ENCODE measurements around the gene TTC3. TPM values are rescaled to one million over a fixed set of nuclear protein-coding genes. Genes with fewer than 3 reads are reported as not detected.

TTC3 gene
- total and polyA plus RNA-seq, 2 donors (not counting 1 experiment from before 2014, with no cell fraction given): 42.0 to 163 TPM

DNA sequence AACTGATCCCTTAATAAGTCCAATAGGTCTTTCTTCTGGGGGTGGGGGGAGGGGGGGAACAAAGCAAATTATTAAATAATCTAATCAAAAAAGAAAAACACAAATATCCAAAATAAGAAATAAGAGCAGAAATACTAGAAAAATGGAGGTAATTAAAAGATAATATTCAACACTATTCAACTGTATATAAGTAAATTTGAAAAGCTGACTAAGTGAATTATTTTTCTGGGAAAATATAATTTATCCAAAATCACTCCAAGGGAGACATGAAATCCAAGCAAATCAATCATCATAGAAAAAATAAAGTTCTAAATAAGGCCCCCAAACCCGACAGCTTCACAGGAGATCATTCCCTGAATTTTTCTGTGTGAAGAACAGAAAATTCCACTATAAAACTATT is 175.2 kb downstream of the TTC3 start:
- H3K4me3 Mint-ChIP-seq: no peak overlapping the region
- H3K27ac Mint-ChIP-seq: no peak overlapping the region
- CTCF ChIA-PET: no interaction called here

GRCh38 chr21:37249112-37249904 is 176.3 kb downstream of the TTC3 start:
- H3K4me1 Mint-ChIP-seq: peaks cover 38% of the 10 kb centered on the region
- POLR2A ChIA-PET: no interaction called here
- peaks cover 0 to 9% of the 10 kb centered on the region in 2 donors for H3K4me1 ChIP-seq (ENCODE audit: control insufficient read depth in 2 of 2, insufficient read depth in 2 of 2, low read length in 2 of 2)
- H3K4me3 ChIP-seq (ENCODE audit: control extremely low read depth in 1 of 5, extremely low read depth in 1 of 5, insufficient read depth in 1 of 5, low read depth in 2 of 5, low read length in 4 of 5): no peak overlapping the region
- H3K27me3 Mint-ChIP-seq: no peaks in the 10 kb centered on the region
- H3K79me2 ChIP-seq (ENCODE audit: control insufficient read depth, insufficient read depth, low read length): peaks cover 100% of the 10 kb centered on the region
- H3K27me3 ChIP-seq (replicated peaks in 1 of 4; ENCODE audit: control extremely low read depth in 1 of 4, control insufficient read depth in 3 of 4, insufficient read depth in 4 of 4, low read length in 3 of 4): no peaks in the 10 kb centered on the region
- no peak for TF ChIP-seq EZH2 (IDR thresholded peaks at IDR 0.05; ENCODE audit: borderline replicate concordance, insufficient read depth, low read depth, low read length, poor library complexity, severe bottlenecking)
- TF ChIP-seq, protein P1, sequence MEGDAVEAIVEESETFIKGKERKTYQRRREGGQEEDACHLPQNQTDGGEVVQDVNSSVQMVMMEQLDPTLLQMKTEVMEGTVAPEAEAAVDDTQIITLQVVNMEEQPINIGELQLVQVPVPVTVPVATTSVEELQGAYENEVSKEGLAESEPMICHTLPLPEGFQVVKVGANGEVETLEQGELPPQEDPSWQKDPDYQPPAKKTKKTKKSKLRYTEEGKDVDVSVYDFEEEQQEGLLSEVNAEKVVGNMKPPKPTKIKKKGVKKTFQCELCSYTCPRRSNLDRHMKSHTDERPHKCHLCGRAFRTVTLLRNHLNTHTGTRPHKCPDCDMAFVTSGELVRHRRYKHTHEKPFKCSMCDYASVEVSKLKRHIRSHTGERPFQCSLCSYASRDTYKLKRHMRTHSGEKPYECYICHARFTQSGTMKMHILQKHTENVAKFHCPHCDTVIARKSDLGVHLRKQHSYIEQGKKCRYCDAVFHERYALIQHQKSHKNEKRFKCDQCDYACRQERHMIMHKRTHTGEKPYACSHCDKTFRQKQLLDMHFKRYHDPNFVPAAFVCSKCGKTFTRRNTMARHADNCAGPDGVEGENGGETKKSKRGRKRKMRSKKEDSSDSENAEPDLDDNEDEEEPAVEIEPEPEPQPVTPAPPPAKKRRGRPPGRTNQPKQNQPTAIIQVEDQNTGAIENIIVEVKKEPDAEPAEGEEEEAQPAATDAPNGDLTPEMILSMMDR (IDR thresholded peaks at IDR 0.05): no peak
- H4K20me1 ChIP-seq (ENCODE audit: control insufficient read depth, insufficient read depth, low read length, poor library complexity, severe bottlenecking): peaks cover 71% of the 10 kb centered on the region
- DNase-seq (no peak), ATAC-seq (ENCODE audit: low read depth) (no peak)
- H3K9me3 Mint-ChIP-seq (ENCODE audit: insufficient read depth): no peaks in the 10 kb centered on the region
- no peak overlapping the region for H3K4me2 ChIP-seq (replicated peaks; ENCODE audit: low read depth, low read length, poor library complexity, severe bottlenecking)
- no peak overlapping the region for H3K9ac ChIP-seq (ENCODE audit: low read length)
- no peak overlapping the region for H3K27ac ChIP-seq (ENCODE audit: low read length in 2 of 2)
- no peaks in the 10 kb centered on the region for H3K9me3 ChIP-seq (ENCODE audit: control extremely low read depth in 1 of 3, control insufficient read depth in 2 of 3, insufficient read depth in 1 of 3, low read length in 2 of 3)
- no peaks in the 10 kb centered on the region for H3K36me3 ChIP-seq (replicated peaks in 1 of 2; ENCODE audit: control extremely low read depth in 1 of 2, control insufficient read depth in 1 of 2, extremely low read depth in 1 of 2, insufficient read depth in 2 of 2, low read length in 1 of 2)
- no CpG with 5 or more reads among the region's 3 CpGs for WGBS (ENCODE audit: insufficient coverage)
- H2AFZ ChIP-seq (ENCODE audit: insufficient read depth, low read depth, low read length, poor library complexity, severe bottlenecking): no peak overlapping the region
- intact Hi-C loops (cut with micrococcal nuclease): no loop called here
- no peak overlapping the region for H3K4me3 Mint-ChIP-seq
- H3K27ac Mint-ChIP-seq: no peak overlapping the region
- CTCF ChIA-PET: no interaction called here

More for the DNA sequence above, 175.2 kb downstream of the TTC3 start:
- intact Hi-C loops (cut with micrococcal nuclease): no loop called here
- no CpG with 5 or more reads among the region's 1 CpG for whole genome bisulfite sequencing (ENCODE audit: insufficient coverage)
- H3K9ac ChIP-seq (ENCODE audit: low read length): no peak overlapping the region
- H3K27me3 ChIP-seq (replicated peaks in 1 of 4; ENCODE audit: control extremely low read depth in 1 of 4, control insufficient read depth in 3 of 4, insufficient read depth in 4 of 4, low read length in 3 of 4): no peaks in the 10 kb centered on the region
- DNase-seq (no peak), ATAC-seq (ENCODE audit: low read depth) (no peak)
- H3K4me3 ChIP-seq (ENCODE audit: control extremely low read depth in 1 of 5, extremely low read depth in 1 of 5, insufficient read depth in 1 of 5, low read depth in 2 of 5, low read length in 4 of 5): no peak overlapping the region
- peaks cover 44% of the 10 kb centered on the region for H3K4me1 Mint-ChIP-seq
- no peaks in the 10 kb centered on the region for H3K27me3 Mint-ChIP-seq
- no peak overlapping the region for H2AFZ ChIP-seq (ENCODE audit: insufficient read depth, low read depth, low read length, poor library complexity, severe bottlenecking)
- no peak overlapping the region for H3K27ac ChIP-seq (ENCODE audit: low read length in 2 of 2)
- H3K79me2 ChIP-seq (ENCODE audit: control insufficient read depth, insufficient read depth, low read length): peaks cover 100% of the 10 kb centered on the region
- H3K9me3 ChIP-seq (ENCODE audit: control extremely low read depth in 1 of 3, control insufficient read depth in 2 of 3, insufficient read depth in 1 of 3, low read length in 2 of 3): no peaks in the 10 kb centered on the region
- H3K9me3 Mint-ChIP-seq (ENCODE audit: insufficient read depth): no peaks in the 10 kb centered on the region
- no peak overlapping the region for H3K4me2 ChIP-seq (replicated peaks; ENCODE audit: low read depth, low read length, poor library complexity, severe bottlenecking)
- POLR2A ChIA-PET: no interaction called here
- TF ChIP-seq, protein P1 (IDR thresholded peaks at IDR 0.05): no peak
- no peak for TF ChIP-seq EZH2 (IDR thresholded peaks at IDR 0.05; ENCODE audit: borderline replicate concordance, insufficient read depth, low read depth, low read length, poor library complexity, severe bottlenecking)
- H3K4me1 ChIP-seq (ENCODE audit: control insufficient read depth in 2 of 2, insufficient read depth in 2 of 2, low read length in 2 of 2): peaks cover 0 to 9% of the 10 kb centered on the region in 2 donors
- H4K20me1 ChIP-seq (ENCODE audit: control insufficient read depth, insufficient read depth, low read length, poor library complexity, severe bottlenecking): peaks cover 72% of the 10 kb centered on the region
- no peaks in the 10 kb centered on the region for H3K36me3 ChIP-seq (replicated peaks in 1 of 2; ENCODE audit: control extremely low read depth in 1 of 2, control insufficient read depth in 1 of 2, extremely low read depth in 1 of 2, insufficient read depth in 2 of 2, low read length in 1 of 2)

Measured in B cell (primary cell).